ENCODE results near the gene ZNF552.

DNA sequence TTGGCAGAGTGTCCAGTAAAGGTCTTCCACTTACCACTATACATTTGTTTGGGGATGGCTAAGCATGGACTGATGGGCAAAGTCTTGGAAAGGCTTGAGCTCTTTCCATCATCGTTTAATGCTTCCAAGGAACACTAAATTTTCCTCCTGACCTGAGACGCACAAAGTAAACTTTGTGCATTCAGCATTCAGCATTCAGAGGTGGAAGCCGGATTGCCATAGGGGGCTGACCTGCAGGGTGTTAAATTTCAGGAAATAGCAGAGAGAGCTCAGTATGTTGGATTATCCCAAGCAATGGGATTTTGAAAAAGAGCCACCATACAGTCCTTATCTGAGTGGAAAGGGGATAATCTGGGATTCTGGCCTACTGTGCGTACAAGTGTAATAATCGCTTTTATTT is 14.0 kb downstream of the ZNF552 start:
- TF ChIP-seq SUZ12 (IDR thresholded peaks at IDR 0.05; ENCODE audit: extremely low read depth, insufficient read depth, insufficient read length) = no peak
- TF ChIP-seq YY1 (IDR thresholded peaks at IDR 0.05; ENCODE audit: insufficient read depth, insufficient read length) = no peak
- no peak for TF ChIP-seq ZNF274 (IDR thresholded peaks at IDR 0.05; ENCODE audit: low read depth, low read length)

Measured in NT2/D1 (cell line).